Measurements from ENCODE around the gene SPOP.

Gene SPOP

GRCh38 chr17:49692751-49693150 is 14.9 kb upstream of the SPOP start:
- CTCF ChIA-PET = interaction anchor here (4.7 to 27.0 kb wide), 3 partner anchors 8 to 120 kb away, joined by 31 to 1118 read pairs (median 202); partner anchors contain the start of genes NXPH3 and SLC35B1
- no peak for TF ChIP-seq CTCF (IDR thresholded peaks at IDR 0.05; ENCODE audit: insufficient read depth, low read length, missing control alignments)
- POLR2A ChIA-PET = interaction anchor here (0.6 to 0.7 kb wide), 2 partner anchors 14 to 131 kb away, joined by 4 to 5 read pairs; no protein-coding TSS in a partner anchor
- H3K4me3 ChIP-seq (ENCODE audit: low read depth, low read length) = no peak overlapping the region
- DNase-seq (ENCODE audit: low read depth, low spot score) = no peak

GRCh38 chr17:49691677-49692191 is 13.8 kb upstream of the SPOP start:
- TF ChIP-seq CTCF (IDR thresholded peaks at IDR 0.05; ENCODE audit: insufficient read depth, low read length, missing control alignments) = no peak
- H3K4me3 ChIP-seq (ENCODE audit: low read depth, low read length) = no peak overlapping the region
- ChIA-PET POLR2A (interaction anchor here (1.8 kb wide), 1 partner anchor 14 kb away, joined by 8 read pairs; the partner anchor contains the start of gene SPOP), CTCF (interaction anchor here (0.8 to 27.0 kb wide), 10 partner anchors 10 to 306 kb away, joined by 3 to 1118 read pairs (median 6); partner anchors contain the start of genes NXPH3 and SLC35B1)
- DNase-seq (ENCODE audit: low read depth, low spot score) = no peak

GRCh38 chr17:49691086-49691676 is 13.3 kb upstream of the SPOP start:
- no peak for DNase-seq (ENCODE audit: low read depth, low spot score)
- no peak for TF ChIP-seq CTCF (IDR thresholded peaks at IDR 0.05; ENCODE audit: insufficient read depth, low read length, missing control alignments)
- ChIA-PET POLR2A (interaction anchor here (1.8 kb wide), 1 partner anchor 14 kb away, joined by 8 read pairs; the partner anchor contains the start of gene SPOP), CTCF (interaction anchor here (0.8 to 27.0 kb wide), 10 partner anchors 9 to 306 kb away, joined by 3 to 1118 read pairs (median 6); partner anchors contain the start of genes NXPH3 and SLC35B1)
- no peak overlapping the region for H3K4me3 ChIP-seq (ENCODE audit: low read depth, low read length)

- no peak overlapping the region for H3K4me3 ChIP-seq (ENCODE audit: low read depth, low read length)
- no peak for TF ChIP-seq CTCF (IDR thresholded peaks at IDR 0.05; ENCODE audit: insufficient read depth, low read length, missing control alignments)
- no peak for DNase-seq (ENCODE audit: low read depth, low spot score)
- ChIA-PET CTCF (interaction anchor here (1.3 to 27.0 kb wide), 6 partner anchors 9 to 306 kb away, joined by 3 to 1118 read pairs (median 12); partner anchors contain the start of genes NXPH3 and SLC35B1), POLR2A (interaction anchor here (1.8 kb wide), 1 partner anchor 13 kb away, joined by 8 read pairs; the partner anchor contains the start of gene SPOP)
These were observed 12.4 kb upstream of the SPOP start for GRCh38 chr17:49690256-49690655.

- no peak overlapping the region for H3K4me3 ChIP-seq (ENCODE audit: low read depth, low read length)
- ChIA-PET POLR2A (no interaction called here), CTCF (interaction anchor here (1.0 to 27.0 kb wide), 5 partner anchors 9 to 132 kb away, joined by 3 to 1118 read pairs (median 10); partner anchors contain the start of genes NXPH3 and SLC35B1)
- no peak for TF ChIP-seq CTCF (IDR thresholded peaks at IDR 0.05; ENCODE audit: insufficient read depth, low read length, missing control alignments)
- DNase-seq (ENCODE audit: low read depth, low spot score) = no peak
These were observed 11.0 kb upstream of the SPOP start for GRCh38 chr17:49688848-49689247.

- TF ChIP-seq CTCF (IDR thresholded peaks at IDR 0.05; ENCODE audit: insufficient read depth, low read length, missing control alignments) = no peak
- H3K4me3 ChIP-seq (ENCODE audit: low read depth, low read length) = no peak overlapping the region
- POLR2A ChIA-PET = no interaction called here
- no peak for DNase-seq (ENCODE audit: low read depth, low spot score)
- CTCF ChIA-PET = interaction anchor here (1.0 to 27.0 kb wide), 7 partner anchors 8 to 132 kb away, joined by 3 to 1118 read pairs (median 8); partner anchors contain the start of genes NXPH3 and SLC35B1
These were observed 10.1 kb upstream of the SPOP start for GRCh38 chr17:49687878-49688491.

Data from AG04449 (cell line).